NCI-H1092 treated with DMSO at 0.1 percent for 48 hours (cell line): Measurements from ENCODE around the gene PBX3.

ENCODE experiments used
- DNase-seq: peaks from one replicate; lab custom pipeline; 2025; lab: John Stamatoyannopoulos, UW

PBX3 gene

GRCh38 chr9:125995706-125996105 lies 248.5 kb downstream of the PBX3 start:
- DNase-seq: no peak

DNA sequence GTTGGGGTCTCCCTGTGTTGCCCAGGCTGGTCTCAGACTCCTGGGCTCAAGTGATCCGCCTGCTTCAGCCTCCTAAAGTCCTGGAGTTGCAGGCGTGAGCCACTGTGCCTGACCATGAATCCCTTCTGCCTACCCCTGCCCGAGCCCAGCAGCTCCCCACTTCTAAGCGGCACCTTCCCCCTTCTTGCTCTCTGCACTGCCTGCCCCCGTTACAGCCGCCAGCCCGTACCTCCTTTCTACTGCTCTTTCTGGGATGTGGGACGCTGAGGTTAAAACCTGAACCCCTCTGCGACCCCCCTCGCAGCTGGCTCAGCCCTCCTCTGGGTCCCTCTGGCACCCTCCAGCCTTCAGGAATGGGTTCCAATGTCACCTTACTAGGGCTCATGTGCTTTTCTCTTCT lies 249.6 kb downstream of the PBX3 start:
- DNase-seq: no peak

- peak; percentile 67 for DNase-seq
Measured at GRCh38 chr9:125997196-125997823, 250.1 kb downstream of the PBX3 start.

- no peak for DNase-seq
Measured at GRCh38 chr9:125998837-125999503, 251.8 kb downstream of the PBX3 start.

DNA sequence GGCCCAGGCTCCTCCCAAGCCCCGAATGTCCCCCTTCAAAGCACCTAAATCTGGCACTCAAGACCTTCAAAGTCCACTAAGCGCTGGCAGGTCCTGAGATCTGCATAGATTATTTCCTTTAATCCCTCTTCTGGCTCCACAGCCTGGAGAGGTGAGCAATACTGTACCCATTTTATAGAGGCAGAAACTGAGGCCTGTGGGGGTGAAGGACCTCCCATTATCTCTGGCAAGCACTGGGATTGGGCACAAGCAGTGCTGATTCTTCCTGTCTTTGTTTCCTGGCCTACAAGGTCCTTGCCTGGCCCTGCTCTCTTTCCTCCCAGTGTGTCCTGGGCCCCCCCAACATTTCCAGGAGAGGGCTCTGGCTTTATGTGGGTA lies 252.3 kb downstream of the PBX3 start:
- no peak for DNase-seq

GRCh38 chr9:126000256-126000655 lies 253.1 kb downstream of the PBX3 start:
- DNase-seq: no peak

DNA sequence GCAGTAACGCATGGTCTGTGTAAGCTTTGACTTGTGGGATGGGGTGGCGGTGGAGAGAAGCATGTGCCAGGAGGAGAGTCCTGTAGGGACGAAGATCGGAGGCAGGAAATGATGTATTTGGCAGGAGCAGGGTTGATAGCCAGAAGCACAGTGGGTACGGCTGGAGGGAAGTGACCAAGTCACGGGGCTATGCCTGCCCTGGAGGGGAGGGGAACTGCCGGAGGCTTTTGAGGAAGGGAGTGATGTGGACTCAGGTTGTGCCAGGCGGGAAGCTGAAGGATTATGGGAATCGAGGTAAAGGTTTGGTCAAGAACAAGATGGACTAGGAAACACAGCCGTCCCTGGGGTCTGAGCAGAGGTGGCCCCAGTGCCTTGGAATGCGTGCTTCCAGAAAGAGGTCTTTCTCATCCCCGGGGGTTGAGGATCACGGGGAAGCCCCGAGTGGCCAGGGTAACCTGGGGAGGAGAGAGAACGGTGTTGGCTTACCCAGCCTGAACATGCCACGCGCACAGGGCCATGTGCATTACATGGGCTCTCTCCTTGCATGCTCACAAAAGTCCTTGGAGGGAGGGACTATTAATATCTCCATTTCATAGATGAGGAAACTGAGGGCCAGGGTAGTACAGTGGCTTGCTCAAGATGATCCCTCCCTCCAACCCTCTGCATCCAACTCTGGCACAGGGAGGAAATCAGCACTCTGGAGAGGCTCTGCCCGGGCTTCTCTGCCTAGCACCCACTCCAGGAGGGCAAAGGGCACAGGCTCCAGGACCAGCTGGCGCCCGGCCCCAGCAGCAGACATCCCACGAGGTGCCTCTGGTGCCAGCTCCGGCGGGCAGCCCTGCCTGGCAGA lies 253.8 kb downstream of the PBX3 start:
- DNase-seq: no peak

GRCh38 chr9:126001581-126002225 lies 254.5 kb downstream of the PBX3 start:
- peak; percentile 77 for DNase-seq

DNA sequence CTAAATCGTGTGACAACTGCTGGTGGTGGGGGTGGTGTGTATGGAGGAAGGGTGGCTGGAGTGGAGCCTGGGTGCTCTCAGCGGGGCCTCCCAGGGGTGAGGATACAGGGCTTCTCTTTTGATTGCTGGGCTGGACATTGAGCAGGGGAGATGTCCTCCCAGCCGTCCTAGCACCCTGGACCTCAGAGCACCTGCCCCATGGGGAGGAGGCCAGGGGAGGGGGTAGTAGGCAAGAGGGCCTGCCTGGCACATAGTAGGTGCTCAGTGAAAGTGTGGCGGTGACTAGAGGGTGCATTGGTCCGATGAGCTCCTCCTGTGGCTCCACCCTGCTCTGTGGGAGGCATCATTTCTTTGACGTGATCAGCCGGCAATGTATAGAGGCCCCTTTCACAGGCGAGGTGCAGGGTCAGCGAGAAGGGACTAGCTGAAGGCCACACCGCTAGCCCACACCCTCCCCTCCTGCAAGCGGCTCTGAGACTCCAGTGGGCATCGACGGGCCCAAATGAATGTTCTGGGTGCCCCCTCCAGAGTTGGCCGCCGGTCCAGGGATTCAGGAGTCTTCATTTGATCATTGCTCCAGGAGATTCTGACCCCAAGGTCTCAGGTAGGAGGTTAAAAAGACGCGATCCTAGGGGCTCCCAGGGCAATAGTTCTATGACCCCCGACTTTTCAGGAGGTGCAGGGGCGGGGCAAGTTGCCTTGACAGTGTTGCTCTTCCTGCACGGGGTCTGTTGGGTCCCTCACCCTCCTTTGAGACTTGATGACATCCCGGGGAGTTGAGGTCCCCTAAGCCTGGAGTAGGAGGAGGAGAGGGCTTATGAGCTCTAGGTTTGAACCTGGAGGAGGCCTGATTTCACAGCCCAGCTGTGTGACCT lies 255.5 kb downstream of the PBX3 start:
- no peak for DNase-seq

DNA sequence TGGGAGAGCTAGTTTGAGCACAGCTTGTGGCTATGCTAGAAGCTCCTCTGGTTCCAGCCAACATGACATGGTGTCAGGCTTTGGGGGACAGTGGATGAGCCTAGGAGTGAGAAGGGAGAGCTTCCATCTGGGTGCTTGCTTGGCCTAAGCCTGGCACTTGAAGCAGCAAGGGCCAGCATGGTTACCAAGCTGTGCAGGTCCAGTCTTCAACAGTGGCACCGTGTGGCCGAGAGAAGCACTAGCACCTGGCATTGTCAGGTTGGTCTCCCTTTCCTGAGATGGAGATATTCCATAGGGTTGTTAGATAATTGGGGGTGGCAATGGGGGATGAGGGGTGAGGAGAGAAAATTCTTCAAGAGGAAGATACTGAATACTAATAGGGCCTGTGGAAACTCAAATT lies 261.9 kb downstream of the PBX3 start:
- DNase-seq: no peak

DNA sequence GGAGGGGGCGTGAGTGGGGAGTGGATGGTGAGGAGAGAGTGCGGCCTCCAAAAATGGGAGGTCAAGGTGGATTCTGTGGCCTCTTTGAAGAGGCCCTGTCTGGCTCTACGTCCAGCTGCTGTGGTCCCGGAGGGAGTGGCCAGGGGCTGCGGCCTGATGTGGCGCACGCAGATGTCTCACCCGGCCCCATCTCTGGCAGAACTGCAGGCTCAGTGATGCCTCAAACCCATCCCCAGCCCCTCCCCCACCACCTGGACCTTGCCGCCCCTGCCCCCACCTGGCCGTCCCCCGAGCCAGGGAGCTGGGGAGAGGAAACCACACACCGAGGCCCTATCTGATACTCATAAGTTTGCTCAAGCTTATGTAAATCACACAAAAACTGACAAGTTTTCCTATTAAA lies 267.6 kb downstream of the PBX3 start:
- no peak for DNase-seq

DNA sequence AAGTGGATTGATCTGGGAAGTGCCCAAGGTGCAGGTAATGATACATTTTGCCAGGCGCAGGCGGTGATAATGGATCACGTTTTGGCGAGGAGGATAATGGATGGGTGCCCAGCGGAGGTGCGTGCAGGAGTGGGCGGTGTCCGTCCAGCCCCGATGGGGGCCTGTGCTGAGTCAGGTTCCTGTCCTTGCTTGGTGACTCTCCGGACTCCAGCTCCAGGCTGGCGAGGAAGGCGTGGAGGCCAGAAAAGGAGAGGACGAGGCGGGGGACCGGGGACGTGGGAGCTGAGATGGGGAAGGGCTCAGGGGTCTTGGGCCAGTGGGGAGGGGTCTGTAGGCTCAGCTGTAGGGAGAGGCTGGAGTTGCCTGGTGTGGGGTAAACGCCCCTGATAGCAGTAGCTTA lies 268.3 kb downstream of the PBX3 start:
- DNase-seq: no peak

- no peak for DNase-seq
Measured at GRCh38 chr9:126016579-126017290, 269.6 kb downstream of the PBX3 start.
